PC-9 (cell line): Measurements from ENCODE around the gene ZDHHC3. TPM values are rescaled to one million over a fixed set of nuclear protein-coding genes. Genes with fewer than 3 reads are reported as not detected.

Experiments
- BruUV-seq: library from RNA; stranded (reverse); fragments of 400-500 nt; replicated peaks from 2 replicates; lab custom pipeline; 2021; lab: Mats Ljungman, UMichigan
- CTCF ChIA-PET: fragments of 300-600 bp; sonication (Branson Sonifier 250); formaldehyde crosslinking; loops from one replicate; lab custom pipeline; 2022; ENCODE audit warnings: antibody characterized with exemption; lab: Charles Lee
- POLR2A ChIA-PET: fragments of 300-600 bp; sonication (Branson Sonifier 250); formaldehyde crosslinking; loops from one replicate; lab custom pipeline; 2022; ENCODE audit warnings: antibody characterized with exemption; ENCODE audit not compliant: unreplicated experiment; lab: Charles Lee
- DNase-seq, 2 experiments: peaks; one replicate each; pipeline versions ENCODE4 v3.0.0 to v3.0.0-alpha.2; 2015 to 2022; ENCODE audit warnings: mixed read lengths in 1 of 2
- H2AFZ ChIP-seq: fragments of 200-600 bp; sonication (generic); 2 replicates; pipeline ENCODE4 v1.8.1; 2017; ENCODE audit warnings: antibody characterized with exemption
- H3F3A ChIP-seq: fragments of 200-600 bp; sonication (generic); 2 replicates; pipeline ENCODE4 v1.8.1; 2017; ENCODE audit warnings: antibody characterized with exemption, mild to moderate bottlenecking, low read depth; ENCODE audit not compliant: insufficient read depth
- H3K27ac ChIP-seq: fragments of 200-600 bp; sonication (generic); 2 replicates; pipeline ENCODE4 v1.6.1; 2016; ENCODE audit warnings: mixed run types
- H3K27me3 ChIP-seq: fragments of 200-600 bp; sonication (generic); 2 replicates; pipeline ENCODE4 v1.6.1; 2016; ENCODE audit warnings: low read depth, mixed run types; ENCODE audit not compliant: insufficient read depth
- H3K36me3 ChIP-seq: fragments of 200-600 bp; sonication (generic); 2 replicates; pipeline ENCODE4 v1.6.1; 2016; ENCODE audit warnings: low read depth, mixed run types
- H3K4me1 ChIP-seq: fragments of 200-600 bp; sonication (generic); replicated peaks from 2 replicates; pipeline ENCODE4 v1.6.1; 2016; ENCODE audit warnings: mixed run types; ENCODE audit not compliant: insufficient read depth
- H3K4me2 ChIP-seq: fragments of 200-600 bp; sonication (generic); 2 replicates; pipeline ENCODE4 v1.6.1; 2017; ENCODE audit warnings: mixed run types
- H3K4me3 ChIP-seq: fragments of 200-600 bp; sonication (generic); 2 replicates; pipeline ENCODE4 v1.6.1; 2016; ENCODE audit warnings: mixed run types
- H3K79me2 ChIP-seq: fragments of 200-600 bp; sonication (generic); 2 replicates; pipeline ENCODE4 v1.6.1; 2017; ENCODE audit warnings: low read depth, mixed run types
- H3K9me2 ChIP-seq: fragments of 200-600 bp; sonication (generic); 2 replicates; pipeline ENCODE4 v1.8.1; 2017; ENCODE audit warnings: mild to moderate bottlenecking; ENCODE audit not compliant: insufficient read depth
- H3K9me3 ChIP-seq: fragments of 200-600 bp; sonication (generic); 2 replicates; pipeline ENCODE4 v1.8.1; 2016; ENCODE audit warnings: low read depth; ENCODE audit not compliant: insufficient read depth
- H4K20me1 ChIP-seq: fragments of 200-600 bp; sonication (generic); 2 replicates; pipeline ENCODE4 v1.8.1; 2017; ENCODE audit not compliant: insufficient read depth
- EZH2 ChIP-seq: fragments of 200-600 bp; sonication (generic); IDR thresholded peaks from 2 replicates; pipeline ENCODE4 v1.8.0; 2017; ENCODE audit warnings: antibody characterized with exemption, low read depth
- intact Hi-C: fragments of 100-400 bp; cut with micrococcal nuclease; formaldehyde crosslinking; loops from one replicate; pipeline ENCODE4 v1.10.0; 2022; ENCODE audit not compliant: unreplicated experiment
- total RNA-seq: library from RNA; stranded (reverse); gene quantifications from 2 replicates; pipeline ENCODE4 v1.2.3, GENCODE V29; 2021
- TF ChIP-seq, protein P1 (sequence below): fragments of 200-600 bp; sonication (generic); conservative IDR thresholded peaks from 2 replicates; pipeline ENCODE4 v1.6.1; 2017; ENCODE audit warnings: mixed run types, antibody characterized with exemption, mild to moderate bottlenecking, moderate library complexity

The ZDHHC3 gene
- total RNA-seq, 1 experiment from 2014 or later = 107 TPM

GRCh38 chr3:44896440-44896839, 79.5 kb downstream of the ZDHHC3 start:
- no peaks in the 10 kb centered on the region for H3K9me3 ChIP-seq
- no peak overlapping the region for H3K27ac ChIP-seq
- TF ChIP-seq EZH2 = no peak
- TF ChIP-seq, protein P1, sequence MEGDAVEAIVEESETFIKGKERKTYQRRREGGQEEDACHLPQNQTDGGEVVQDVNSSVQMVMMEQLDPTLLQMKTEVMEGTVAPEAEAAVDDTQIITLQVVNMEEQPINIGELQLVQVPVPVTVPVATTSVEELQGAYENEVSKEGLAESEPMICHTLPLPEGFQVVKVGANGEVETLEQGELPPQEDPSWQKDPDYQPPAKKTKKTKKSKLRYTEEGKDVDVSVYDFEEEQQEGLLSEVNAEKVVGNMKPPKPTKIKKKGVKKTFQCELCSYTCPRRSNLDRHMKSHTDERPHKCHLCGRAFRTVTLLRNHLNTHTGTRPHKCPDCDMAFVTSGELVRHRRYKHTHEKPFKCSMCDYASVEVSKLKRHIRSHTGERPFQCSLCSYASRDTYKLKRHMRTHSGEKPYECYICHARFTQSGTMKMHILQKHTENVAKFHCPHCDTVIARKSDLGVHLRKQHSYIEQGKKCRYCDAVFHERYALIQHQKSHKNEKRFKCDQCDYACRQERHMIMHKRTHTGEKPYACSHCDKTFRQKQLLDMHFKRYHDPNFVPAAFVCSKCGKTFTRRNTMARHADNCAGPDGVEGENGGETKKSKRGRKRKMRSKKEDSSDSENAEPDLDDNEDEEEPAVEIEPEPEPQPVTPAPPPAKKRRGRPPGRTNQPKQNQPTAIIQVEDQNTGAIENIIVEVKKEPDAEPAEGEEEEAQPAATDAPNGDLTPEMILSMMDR = no peak
- H2AFZ ChIP-seq = no peak overlapping the region
- no peaks in the 10 kb centered on the region for H3K36me3 ChIP-seq
- intact Hi-C loops = no loop called here
- H4K20me1 ChIP-seq = no peaks in the 10 kb centered on the region
- peaks cover 9% of the 10 kb centered on the region; the same call in 1 of the 2 replicates for H3K4me1 ChIP-seq
- H3K27me3 ChIP-seq = no peaks in the 10 kb centered on the region
- H3K9me2 ChIP-seq = no peaks in the 10 kb centered on the region
- DNase-seq = no peak
- H3F3A ChIP-seq = no peaks in the 10 kb centered on the region
- no TSS peak for BruUV-seq
- H3K4me2 ChIP-seq = no peak overlapping the region
- ChIA-PET CTCF (no interaction called here), POLR2A (no interaction called here)
- H3K79me2 ChIP-seq = no peaks in the 10 kb centered on the region
- H3K4me3 ChIP-seq = no peak overlapping the region

DNA sequence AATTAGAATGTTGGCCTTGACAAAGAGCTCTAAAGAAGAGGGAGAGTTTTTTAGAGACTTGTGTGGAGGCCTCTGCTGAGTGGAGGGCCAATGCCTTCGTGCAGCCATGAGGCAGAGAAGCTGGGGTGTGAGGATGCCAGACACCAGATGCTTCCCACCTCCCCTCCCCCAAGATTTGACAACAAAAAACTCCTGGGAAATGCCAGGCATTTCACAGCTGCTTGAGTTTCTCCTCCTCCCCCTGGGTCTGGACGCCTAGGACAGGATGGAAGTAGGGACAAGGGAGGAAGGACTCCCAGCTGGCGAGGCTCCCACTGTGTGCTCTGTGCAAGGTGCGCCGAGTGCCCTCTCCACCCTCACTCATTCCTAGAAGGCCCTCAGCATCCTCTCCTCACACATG, 81.5 kb downstream of the ZDHHC3 start:
- Histone ChIP-seq H3K79me2 (no peaks in the 10 kb centered on the region), H3F3A (no peaks in the 10 kb centered on the region), H3K4me2 (no peak overlapping the region), H3K9me2 (no peaks in the 10 kb centered on the region), H4K20me1 (no peaks in the 10 kb centered on the region), H3K4me3 (no peak overlapping the region), H3K27ac (no peak overlapping the region), H3K4me1 (peaks cover 9% of the 10 kb centered on the region; the same call in 1 of the 2 replicates), H2AFZ (no peak overlapping the region), H3K9me3 (no peaks in the 10 kb centered on the region), H3K27me3 (no peaks in the 10 kb centered on the region), H3K36me3 (no peaks in the 10 kb centered on the region)
- ChIA-PET POLR2A (no interaction called here), CTCF (no interaction called here)
- no TSS peak for BruUV-seq
- no peak for DNase-seq
- intact Hi-C loops = no loop called here
- TF ChIP-seq, protein P1 = no peak
- TF ChIP-seq EZH2 = no peak

GRCh38 chr3:44893097-44893496, 82.9 kb downstream of the ZDHHC3 start:
- H3K9me2 ChIP-seq = no peaks in the 10 kb centered on the region
- TF ChIP-seq, protein P1 = no peak
- TF ChIP-seq EZH2 = no peak
- no peak overlapping the region for H2AFZ ChIP-seq
- H3K4me3 ChIP-seq = no peak overlapping the region
- no TSS peak for BruUV-seq
- no peak overlapping the region for H3K27ac ChIP-seq
- no peaks in the 10 kb centered on the region for H3K27me3 ChIP-seq
- H3K4me1 ChIP-seq = peaks cover 9% of the 10 kb centered on the region; the same call in 1 of the 2 replicates
- ChIA-PET POLR2A (no interaction called here), CTCF (no interaction called here)
- no peaks in the 10 kb centered on the region for H3K36me3 ChIP-seq
- H3K4me2 ChIP-seq = peak overlapping the region; percentile 6; the same call in 1 of the 2 replicates
- intact Hi-C loops = no loop called here
- H3K9me3 ChIP-seq = no peaks in the 10 kb centered on the region
- no peaks in the 10 kb centered on the region for H4K20me1 ChIP-seq
- no peak for DNase-seq
- H3K79me2 ChIP-seq = no peaks in the 10 kb centered on the region
- no peaks in the 10 kb centered on the region for H3F3A ChIP-seq
